ENCODE data around the gene CYTH1.
A peak's percentile ranks its signal among the peaks of the same experiment; 100 is the strongest.

Gene CYTH1

GRCh38 chr17:78651554-78651953 is 130.5 kb downstream of the CYTH1 start:
- Mint-ChIP-seq H3K4me3 (no peak overlapping the region), H3K27ac (no peak overlapping the region), H3K9me3 (peaks cover 11 to 12% of the 10 kb centered on the region in 2 donors), H3K4me1 (no peaks in the 10 kb centered on the region), H3K27me3 (no peaks in the 10 kb centered on the region)
- ATAC-seq (no peak), DNase-seq (no peak)

GRCh38 chr17:78650093-78650715 is 131.9 kb downstream of the CYTH1 start:
- no peak overlapping the region for H3K4me3 Mint-ChIP-seq
- no peak overlapping the region for H3K27ac Mint-ChIP-seq
- DNase-seq (no peak), ATAC-seq (no peak)
- peaks cover 11 to 12% of the 10 kb centered on the region in 2 donors for H3K9me3 Mint-ChIP-seq
- peaks cover 11% of the 10 kb centered on the region for H3K4me1 Mint-ChIP-seq
- H3K27me3 Mint-ChIP-seq: peaks cover 8% of the 10 kb centered on the region

GRCh38 chr17:78648293-78648692 is 133.8 kb downstream of the CYTH1 start:
- ATAC-seq: no peak
- H3K4me3 Mint-ChIP-seq: no peak overlapping the region

GRCh38 chr17:78647032-78647431 is 135.0 kb downstream of the CYTH1 start:
- Mint-ChIP-seq H3K4me1 (peaks cover 11% of the 10 kb centered on the region), H3K27ac (peak overlapping the region; percentile 48 to 57), H3K9me3 (peaks cover 11 to 12% of the 10 kb centered on the region in 2 donors), H3K4me3 (no peak overlapping the region), H3K27me3 (peaks cover 8% of the 10 kb centered on the region)
- ATAC-seq (no peak), DNase-seq (no peak)

More at GRCh38 chr17:78648293-78648692, 133.8 kb downstream of the CYTH1 start:
- Mint-ChIP-seq H3K27me3 (peaks cover 8% of the 10 kb centered on the region), H3K4me1 (peaks cover 11% of the 10 kb centered on the region), H3K27ac (no peak overlapping the region), H3K9me3 (peaks cover 11 to 12% of the 10 kb centered on the region in 2 donors)
- DNase-seq: no peak

- H3K9me3 Mint-ChIP-seq: peaks cover 11 to 12% of the 10 kb centered on the region in 2 donors
- ATAC-seq (peak; percentile 91), DNase-seq (peak; percentile 35 to 59)
- peaks cover 8% of the 10 kb centered on the region for H3K27me3 Mint-ChIP-seq
- peak overlapping the region; percentile 81 for H3K4me3 Mint-ChIP-seq
- peak overlapping the region; percentile 75 to 87 for H3K27ac Mint-ChIP-seq
- H3K4me1 Mint-ChIP-seq: peaks cover 11% of the 10 kb centered on the region
These were observed 136.4 kb downstream of the CYTH1 start for GRCh38 chr17:78645421-78646295.

- Mint-ChIP-seq H3K9me3 (peaks cover 11 to 12% of the 10 kb centered on the region in 2 donors), H3K27me3 (peaks cover 8% of the 10 kb centered on the region), H3K27ac (no peak overlapping the region), H3K4me3 (no peak overlapping the region), H3K4me1 (peaks cover 11% of the 10 kb centered on the region)
- no peak for ATAC-seq
- no peak for DNase-seq
These were observed 137.1 kb downstream of the CYTH1 start for GRCh38 chr17:78644931-78645351.

GRCh38 chr17:78644224-78644623 is 137.8 kb downstream of the CYTH1 start:
- H3K4me1 Mint-ChIP-seq: peaks cover 11% of the 10 kb centered on the region
- H3K27ac Mint-ChIP-seq: no peak overlapping the region
- DNase-seq (no peak), ATAC-seq (no peak)
- H3K9me3 Mint-ChIP-seq: peaks cover 9 to 11% of the 10 kb centered on the region in 2 donors
- H3K27me3 Mint-ChIP-seq: peaks cover 8% of the 10 kb centered on the region
- H3K4me3 Mint-ChIP-seq: no peak overlapping the region

GRCh38 chr17:78643326-78643725 is 138.7 kb downstream of the CYTH1 start:
- Mint-ChIP-seq H3K27me3 (peaks cover 8% of the 10 kb centered on the region), H3K27ac (no peak overlapping the region), H3K9me3 (peaks cover 4 to 7% of the 10 kb centered on the region in 2 donors), H3K4me1 (peaks cover 11% of the 10 kb centered on the region), H3K4me3 (no peak overlapping the region)
- no peak for ATAC-seq
- no peak for DNase-seq

GRCh38 chr17:78642707-78643106 is 139.4 kb downstream of the CYTH1 start:
- no peak overlapping the region for H3K4me3 Mint-ChIP-seq
- peaks cover 8% of the 10 kb centered on the region for H3K27me3 Mint-ChIP-seq
- H3K9me3 Mint-ChIP-seq: peaks cover 0 to 1% of the 10 kb centered on the region in 2 donors
- peaks cover 11% of the 10 kb centered on the region for H3K4me1 Mint-ChIP-seq
- ATAC-seq: no peak
- no peak for DNase-seq
- no peak overlapping the region for H3K27ac Mint-ChIP-seq

- ATAC-seq (no peak), DNase-seq (no peak)
- H3K9me3 Mint-ChIP-seq: no peaks in the 10 kb centered on the region
- H3K4me1 Mint-ChIP-seq: peaks cover 11% of the 10 kb centered on the region
- H3K27me3 Mint-ChIP-seq: peaks cover 8% of the 10 kb centered on the region
- no peak overlapping the region for H3K27ac Mint-ChIP-seq
- H3K4me3 Mint-ChIP-seq: no peak overlapping the region
These were observed 140.4 kb downstream of the CYTH1 start for GRCh38 chr17:78641666-78642065.

GRCh38 chr17:78641243-78641642 is 140.8 kb downstream of the CYTH1 start:
- no peak for DNase-seq
- no peaks in the 10 kb centered on the region for H3K9me3 Mint-ChIP-seq
- peaks cover 8% of the 10 kb centered on the region for H3K4me1 Mint-ChIP-seq
- H3K27ac Mint-ChIP-seq: no peak overlapping the region
- no peak overlapping the region for H3K4me3 Mint-ChIP-seq
- peaks cover 8% of the 10 kb centered on the region for H3K27me3 Mint-ChIP-seq
- no peak for ATAC-seq

- Mint-ChIP-seq H3K4me1 (peaks cover 2% of the 10 kb centered on the region), H3K27ac (no peak overlapping the region), H3K9me3 (no peaks in the 10 kb centered on the region), H3K4me3 (no peak overlapping the region), H3K27me3 (peaks cover 3% of the 10 kb centered on the region)
- ATAC-seq: no peak
- DNase-seq: no peak
These were observed 141.4 kb downstream of the CYTH1 start for GRCh38 chr17:78640700-78641099.

- DNase-seq (no peak), ATAC-seq (no peak)
- Mint-ChIP-seq H3K4me1 (no peaks in the 10 kb centered on the region), H3K4me3 (no peak overlapping the region), H3K27ac (no peak overlapping the region), H3K27me3 (no peaks in the 10 kb centered on the region), H3K9me3 (no peaks in the 10 kb centered on the region)
These were observed 144.2 kb downstream of the CYTH1 start for GRCh38 chr17:78637643-78638420.

- no peak for DNase-seq
- H3K9me3 Mint-ChIP-seq: no peaks in the 10 kb centered on the region
- H3K4me1 Mint-ChIP-seq: no peaks in the 10 kb centered on the region
- no peak for ATAC-seq
- no peak overlapping the region for H3K4me3 Mint-ChIP-seq
- H3K27ac Mint-ChIP-seq: no peak overlapping the region
- no peaks in the 10 kb centered on the region for H3K27me3 Mint-ChIP-seq
These were observed 144.9 kb downstream of the CYTH1 start for GRCh38 chr17:78637146-78637545.

GRCh38 chr17:78634154-78634553 is 147.9 kb downstream of the CYTH1 start:
- ATAC-seq (no peak), DNase-seq (no peak)
- Mint-ChIP-seq H3K27ac (no peak overlapping the region), H3K4me1 (peaks cover 5% of the 10 kb centered on the region), H3K9me3 (no peaks in the 10 kb centered on the region), H3K4me3 (no peak overlapping the region), H3K27me3 (no peaks in the 10 kb centered on the region)

Data from stimulated activated naive CD8-positive, alpha-beta T cell treated with anti-CD3 and anti-CD28 coated beads, Interleukin-15, amount 100 ng/mL, for 72 hours (primary cell).